GM21723 (cell line): ENCODE data around the gene FGF16.
"Not testable (repeated sequence)": the region's sequence is repeated elsewhere in the genome, so short reads cannot be mapped to it uniquely, and the experiment has no call there.

ENCODE experiments used
- ATAC-seq: cut with Tn5 transposase; IDR thresholded peaks from one replicate; pipeline ENCODE4 v1.9.1; 2021; ENCODE audit warnings: mild to moderate bottlenecking, moderate library complexity; ENCODE audit not compliant: unreplicated experiment

Gene FGF16

GRCh38 chrX:77446029-77446585 is 1.1 kb upstream of the FGF16 start:
- ATAC-seq: no peak

- ATAC-seq: no peak
These were observed 722 bp downstream of the FGF16 start for GRCh38 chrX:77447653-77448569.

- ATAC-seq: no peak
These were observed 3.2 kb downstream of the FGF16 start for GRCh38 chrX:77450415-77450814.

GRCh38 chrX:77450996-77451395 is 3.8 kb downstream of the FGF16 start:
- no peak for ATAC-seq

- ATAC-seq: no peak
These were observed 6.0 kb downstream of the FGF16 start for GRCh38 chrX:77453190-77453589.

- no peak for ATAC-seq
These were observed 8.2 kb downstream of the FGF16 start for GRCh38 chrX:77455437-77455836.

GRCh38 chrX:77484045-77484444 is 36.9 kb downstream of the FGF16 start:
- ATAC-seq: no peak

- no peak for ATAC-seq
These were observed 46.7 kb downstream of the FGF16 start for GRCh38 chrX:77493677-77494553.

- ATAC-seq: not testable (repeated sequence)
These were observed 53.0 kb downstream of the FGF16 start for GRCh38 chrX:77500164-77500563.

GRCh38 chrX:77502951-77503525 is 55.8 kb downstream of the FGF16 start:
- ATAC-seq: no peak

- no peak for ATAC-seq
These were observed 58.0 kb downstream of the FGF16 start for GRCh38 chrX:77505227-77505626.
